GM18507 (cell line): ENCODE measurements around the gene ACSF2.
"Not testable (repeated sequence)": the region's sequence is repeated elsewhere in the genome, so short reads cannot be mapped to it uniquely, and the experiment has no call there.

Experiments
- DNase-seq: peaks from one replicate; pipeline ENCODE4 v3.0.0; 2011; ENCODE audit warnings: low read depth; ENCODE audit not compliant: insufficient read length; ENCODE audit errors: extremely low spot score
- FAIRE-seq: peaks from 2 replicates; lab custom pipeline; 2011; peaks lifted over from hg19 to GRCh38; lab: Jason Lieb, UNC

The ACSF2 gene

GRCh38 chr17:50425682-50426471 is at the start of gene ACSF2:
Gene ACSF2 (plus strand): TSS chr17:50426218. CDS start chr17:50426262, 44 bp downstream.
- DNase-seq (peak; percentile 72), FAIRE-seq (no peak)

GRCh38 chr17:50379351-50380132 is 46.5 kb upstream of the ACSF2 start:
- DNase-seq: no peak
- no peak for FAIRE-seq

- FAIRE-seq (no peak), DNase-seq (no peak)
Observed at GRCh38 chr17:50380369-50381259, 45.4 kb upstream of the ACSF2 start.

GRCh38 chr17:50381260-50381815 is 44.7 kb upstream of the ACSF2 start:
- DNase-seq (no peak), FAIRE-seq (no peak)

GRCh38 chr17:50381920-50382319 is 44.1 kb upstream of the ACSF2 start:
- no peak for FAIRE-seq

GRCh38 chr17:50382931-50383330 is 43.1 kb upstream of the ACSF2 start:
- FAIRE-seq (no peak), DNase-seq (no peak)

More at GRCh38 chr17:50381920-50382319, 44.1 kb upstream of the ACSF2 start:
- DNase-seq: no peak

- no peak for FAIRE-seq
- no peak for DNase-seq
Observed at GRCh38 chr17:50386510-50386909, 39.5 kb upstream of the ACSF2 start.

- DNase-seq (no peak), FAIRE-seq (no peak)
Observed at GRCh38 chr17:50388728-50389127, 37.3 kb upstream of the ACSF2 start.

GRCh38 chr17:50389534-50389933 is 36.5 kb upstream of the ACSF2 start:
- FAIRE-seq: no peak
- DNase-seq: no peak

- DNase-seq: no peak
- FAIRE-seq: no peak
Observed at GRCh38 chr17:50392621-50393020, 33.4 kb upstream of the ACSF2 start.

- DNase-seq: no peak
- no peak for FAIRE-seq
Observed at GRCh38 chr17:50393700-50394099, 32.3 kb upstream of the ACSF2 start.

GRCh38 chr17:50394711-50395110 is 31.3 kb upstream of the ACSF2 start:
- DNase-seq (no peak), FAIRE-seq (no peak)

- no peak for FAIRE-seq
Observed at GRCh38 chr17:50396261-50397110, 29.5 kb upstream of the ACSF2 start.

GRCh38 chr17:50397111-50397918 is 28.7 kb upstream of the ACSF2 start, which contains the start of gene LRRC59:
Gene LRRC59 (minus strand): TSS chr17:50397523. CDS start chr17:50397317, 206 bp downstream.
- FAIRE-seq: peak; percentile 92
- DNase-seq: peak; percentile 88

More at GRCh38 chr17:50396261-50397110, 29.5 kb upstream of the ACSF2 start:
- DNase-seq: no peak

GRCh38 chr17:50397919-50398285 is 28.1 kb upstream of the ACSF2 start:
- no peak for DNase-seq
- no peak for FAIRE-seq

GRCh38 chr17:50398672-50399071 is 27.3 kb upstream of the ACSF2 start:
- not testable (repeated sequence) for DNase-seq, FAIRE-seq

- DNase-seq, FAIRE-seq: not testable (repeated sequence)
Observed at GRCh38 chr17:50399591-50399990, 26.4 kb upstream of the ACSF2 start.

- not testable (repeated sequence) for FAIRE-seq, DNase-seq
Observed at GRCh38 chr17:50405351-50405750, 20.7 kb upstream of the ACSF2 start.
